WTC11 (cell line): Measurements from ENCODE around the gene C2CD5.

Experiments used
- KAT7 ChIP-seq: sonication (generic); formaldehyde crosslinking; IDR thresholded peaks from 2 replicates; pipeline ENCODE4 v1.8.1; 2023; ENCODE audit warnings: missing genetic modification reagents, mild to moderate bottlenecking, borderline replicate concordance
- TF ChIP-seq, protein P1 (sequence below): fragments of 200-600 bp; IDR thresholded peaks from 2 replicates; pipeline ENCODE4 v1.8.0; 2022; ENCODE audit warnings: antibody characterized with exemption

DNA sequence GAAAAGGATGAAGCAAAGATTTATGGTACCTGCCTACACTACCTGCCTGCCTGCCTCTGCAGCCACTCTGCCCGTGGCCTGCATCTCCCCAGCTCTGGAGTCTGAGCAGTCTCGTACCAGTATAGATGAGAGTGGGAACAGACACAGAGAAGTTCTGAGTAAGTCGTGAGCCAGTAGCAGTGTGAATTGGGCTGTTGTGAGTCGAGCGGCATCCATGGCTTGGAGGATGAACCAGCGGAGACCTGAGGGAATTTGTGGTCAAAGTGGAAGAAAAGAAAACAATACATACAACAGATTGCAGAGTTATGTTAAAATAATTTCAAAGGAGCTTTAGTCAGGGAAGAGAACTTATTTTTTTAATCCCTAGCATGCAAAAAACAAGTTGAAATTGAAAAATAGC, 25.3 kb downstream of the C2CD5 start:
- TF ChIP-seq, protein P1, sequence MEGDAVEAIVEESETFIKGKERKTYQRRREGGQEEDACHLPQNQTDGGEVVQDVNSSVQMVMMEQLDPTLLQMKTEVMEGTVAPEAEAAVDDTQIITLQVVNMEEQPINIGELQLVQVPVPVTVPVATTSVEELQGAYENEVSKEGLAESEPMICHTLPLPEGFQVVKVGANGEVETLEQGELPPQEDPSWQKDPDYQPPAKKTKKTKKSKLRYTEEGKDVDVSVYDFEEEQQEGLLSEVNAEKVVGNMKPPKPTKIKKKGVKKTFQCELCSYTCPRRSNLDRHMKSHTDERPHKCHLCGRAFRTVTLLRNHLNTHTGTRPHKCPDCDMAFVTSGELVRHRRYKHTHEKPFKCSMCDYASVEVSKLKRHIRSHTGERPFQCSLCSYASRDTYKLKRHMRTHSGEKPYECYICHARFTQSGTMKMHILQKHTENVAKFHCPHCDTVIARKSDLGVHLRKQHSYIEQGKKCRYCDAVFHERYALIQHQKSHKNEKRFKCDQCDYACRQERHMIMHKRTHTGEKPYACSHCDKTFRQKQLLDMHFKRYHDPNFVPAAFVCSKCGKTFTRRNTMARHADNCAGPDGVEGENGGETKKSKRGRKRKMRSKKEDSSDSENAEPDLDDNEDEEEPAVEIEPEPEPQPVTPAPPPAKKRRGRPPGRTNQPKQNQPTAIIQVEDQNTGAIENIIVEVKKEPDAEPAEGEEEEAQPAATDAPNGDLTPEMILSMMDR: no peak
- TF ChIP-seq KAT7: no peak
